ENCODE measurements around the gene MTRFR. TPM values are rescaled to one million over a fixed set of nuclear protein-coding genes. Genes with fewer than 3 reads are reported as not detected.
A peak's percentile ranks its signal among the peaks of the same experiment; 100 is the strongest.

The MTRFR gene
- total and polyA plus RNA-seq, 4 donors: 4.3 to 12.1 (median 10.0) TPM

GRCh38 chr12:123253641-123254459 lies 20.6 kb downstream of the MTRFR start:
- 4 to 8% methylated on average over 24 of the region's 24 CpGs for WGBS, 2 donors
- Histone ChIP-seq H3K4me1 (ENCODE audit: control insufficient read depth in 1 of 2, insufficient read depth in 2 of 2, low read length in 2 of 2) (no peaks in the 10 kb centered on the region), H3K9me3 (ENCODE audit: control insufficient read depth, low read length) (no peaks in the 10 kb centered on the region), H3K27me3 (ENCODE audit: control insufficient read depth in 1 of 2, insufficient read depth in 2 of 2, low read length in 1 of 2) (no peaks in the 10 kb centered on the region), H3K4me3 (ENCODE audit: low read length in 2 of 2) (no peak overlapping the region), H3K27ac (ENCODE audit: low read depth in 1 of 2, low read length in 2 of 2) (peak overlapping the region in 1 of 2 donors; percentile 49), H3K36me3 (ENCODE audit: control insufficient read depth in 1 of 2, insufficient read depth in 2 of 2, low read length in 1 of 2) (peaks cover 0 to 4% of the 10 kb centered on the region in 2 donors)
- intact Hi-C loops (cut with DNase I): no loop called here
- ATAC-seq (ENCODE audit: low FRiP score): peak; percentile 80
- DNase-seq: peak; percentile 65 to 81

- no peak for ATAC-seq (ENCODE audit: low FRiP score)
- Histone ChIP-seq H3K4me3 (ENCODE audit: low read length in 2 of 2) (no peak overlapping the region), H3K4me1 (ENCODE audit: control insufficient read depth in 1 of 2, insufficient read depth in 2 of 2, low read length in 2 of 2) (no peaks in the 10 kb centered on the region), H3K27ac (ENCODE audit: low read depth in 1 of 2, low read length in 2 of 2) (peak overlapping the region in 1 of 2 donors; percentile 20), H3K9me3 (ENCODE audit: control insufficient read depth, low read length) (no peaks in the 10 kb centered on the region), H3K36me3 (ENCODE audit: control insufficient read depth in 1 of 2, insufficient read depth in 2 of 2, low read length in 1 of 2) (peaks cover 0 to 8% of the 10 kb centered on the region in 2 donors), H3K27me3 (ENCODE audit: control insufficient read depth in 1 of 2, insufficient read depth in 2 of 2, low read length in 1 of 2) (no peaks in the 10 kb centered on the region)
- DNase-seq: no peak
- intact Hi-C loops (cut with DNase I): no loop called here
- WGBS, 2 donors: 80 to 87% methylated on average over 5 of the region's 5 CpGs
Measured at GRCh38 chr12:123254853-123255446, 21.7 kb downstream of the MTRFR start.

DNA sequence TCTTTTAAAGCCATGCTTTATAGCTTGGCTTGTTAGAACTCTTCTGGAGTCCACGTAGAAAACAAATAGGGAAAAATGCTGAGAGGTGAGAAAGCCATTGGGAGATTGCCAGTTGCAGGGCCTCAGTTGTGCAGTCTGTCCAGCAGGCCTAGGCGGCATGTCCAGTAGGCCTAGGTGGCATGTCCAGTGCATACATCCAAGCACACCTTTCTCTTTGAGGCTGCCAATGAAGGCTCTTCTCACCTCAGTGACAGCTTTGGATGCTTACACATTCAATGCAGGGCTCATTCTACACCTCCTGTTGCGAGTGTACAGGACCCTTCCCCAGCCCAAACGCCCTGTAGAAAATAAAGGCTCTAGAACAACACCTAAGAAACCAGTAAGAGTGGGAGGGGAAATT lies 25.4 kb downstream of the MTRFR start:
- Histone ChIP-seq H3K27me3 (ENCODE audit: control insufficient read depth in 1 of 2, insufficient read depth in 2 of 2, low read length in 1 of 2) (no peaks in the 10 kb centered on the region), H3K9me3 (ENCODE audit: control insufficient read depth, low read length) (no peaks in the 10 kb centered on the region), H3K4me1 (ENCODE audit: control insufficient read depth in 1 of 2, insufficient read depth in 2 of 2, low read length in 2 of 2) (no peaks in the 10 kb centered on the region), H3K4me3 (ENCODE audit: low read length in 2 of 2) (no peak overlapping the region), H3K27ac (ENCODE audit: low read depth in 1 of 2, low read length in 2 of 2) (no peak overlapping the region), H3K36me3 (ENCODE audit: control insufficient read depth in 1 of 2, insufficient read depth in 2 of 2, low read length in 1 of 2) (peaks cover 0 to 10% of the 10 kb centered on the region in 2 donors)
- DNase-seq (no peak), ATAC-seq (ENCODE audit: low FRiP score) (no peak)
- intact Hi-C loops (cut with DNase I): no loop called here
- 69 to 71% methylated on average over 4 of the region's 4 CpGs for WGBS, 2 donors

DNA sequence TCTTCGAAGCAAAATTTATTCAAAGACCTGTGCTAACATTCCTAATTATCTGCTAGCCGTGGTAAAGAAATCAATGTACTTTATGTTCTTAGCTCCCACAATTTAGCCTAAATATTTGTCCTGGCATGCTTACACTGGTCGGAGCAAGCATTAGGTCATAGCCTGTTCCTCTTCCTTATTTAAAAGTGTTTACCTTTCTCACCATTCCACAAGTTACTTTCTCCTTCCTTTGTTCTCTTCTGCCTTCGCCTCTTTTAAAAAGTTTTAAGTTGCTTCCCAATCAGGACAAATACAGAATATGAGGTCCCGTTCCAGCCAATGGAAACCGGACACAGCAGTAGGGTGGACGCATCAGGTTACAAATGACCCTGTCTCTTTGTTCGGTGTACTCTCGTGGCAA lies 26.8 kb downstream of the MTRFR start:
- Histone ChIP-seq H3K27me3 (ENCODE audit: control insufficient read depth in 1 of 2, insufficient read depth in 2 of 2, low read length in 1 of 2) (no peaks in the 10 kb centered on the region), H3K4me1 (ENCODE audit: control insufficient read depth in 1 of 2, insufficient read depth in 2 of 2, low read length in 2 of 2) (no peaks in the 10 kb centered on the region), H3K4me3 (ENCODE audit: low read length in 2 of 2) (no peak overlapping the region), H3K9me3 (ENCODE audit: control insufficient read depth, low read length) (no peaks in the 10 kb centered on the region), H3K36me3 (ENCODE audit: control insufficient read depth in 1 of 2, insufficient read depth in 2 of 2, low read length in 1 of 2) (peaks cover 0 to 11% of the 10 kb centered on the region in 2 donors), H3K27ac (ENCODE audit: low read depth in 1 of 2, low read length in 2 of 2) (no peak overlapping the region)
- intact Hi-C loops (cut with DNase I): no loop called here
- ATAC-seq (ENCODE audit: low FRiP score) (no peak), DNase-seq (no peak)
- WGBS, 2 donors: 46 to 50% methylated on average over 9 of the region's 9 CpGs

DNA sequence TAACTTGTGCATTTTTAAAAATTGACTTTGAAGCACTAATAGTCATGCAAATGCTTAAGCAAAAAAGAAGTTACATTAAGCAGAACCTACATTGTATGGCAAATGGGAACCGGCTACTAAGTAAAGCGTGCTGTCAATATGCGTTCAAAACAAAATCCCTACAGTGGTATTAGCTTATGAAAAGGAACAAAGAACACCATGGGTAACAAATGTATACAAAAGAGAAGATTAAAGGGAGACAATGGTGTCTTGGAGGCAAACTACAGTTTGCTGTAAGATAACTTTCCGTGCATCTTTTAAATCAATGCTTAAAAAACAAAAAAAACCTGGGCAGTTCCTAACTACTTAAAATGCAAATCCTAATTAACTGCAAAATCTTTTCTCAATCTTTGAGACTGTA lies 28.0 kb downstream of the MTRFR start:
- H3K4me1 ChIP-seq (ENCODE audit: control insufficient read depth in 1 of 2, insufficient read depth in 2 of 2, low read length in 2 of 2): no peaks in the 10 kb centered on the region
- no peak overlapping the region for H3K4me3 ChIP-seq (ENCODE audit: low read length in 2 of 2)
- H3K27me3 ChIP-seq (ENCODE audit: control insufficient read depth in 1 of 2, insufficient read depth in 2 of 2, low read length in 1 of 2): no peaks in the 10 kb centered on the region
- H3K36me3 ChIP-seq (ENCODE audit: control insufficient read depth in 1 of 2, insufficient read depth in 2 of 2, low read length in 1 of 2): peaks cover 0 to 11% of the 10 kb centered on the region in 2 donors
- WGBS, 2 donors: 92 to 93% methylated on average over 4 of the region's 4 CpGs
- no peak for ATAC-seq (ENCODE audit: low FRiP score)
- DNase-seq: no peak
- H3K27ac ChIP-seq (ENCODE audit: low read depth in 1 of 2, low read length in 2 of 2): no peak overlapping the region
- intact Hi-C loops (cut with DNase I): no loop called here
- no peaks in the 10 kb centered on the region for H3K9me3 ChIP-seq (ENCODE audit: control insufficient read depth, low read length)

GRCh38 chr12:123263196-123263817 lies 30.1 kb downstream of the MTRFR start:
- ATAC-seq (ENCODE audit: low FRiP score) (no peak), DNase-seq (no peak)
- Histone ChIP-seq H3K27ac (ENCODE audit: low read depth in 1 of 2, low read length in 2 of 2) (no peak overlapping the region), H3K4me1 (ENCODE audit: control insufficient read depth in 1 of 2, insufficient read depth in 2 of 2, low read length in 2 of 2) (no peaks in the 10 kb centered on the region), H3K9me3 (ENCODE audit: control insufficient read depth, low read length) (no peaks in the 10 kb centered on the region), H3K4me3 (ENCODE audit: low read length in 2 of 2) (no peak overlapping the region), H3K27me3 (ENCODE audit: control insufficient read depth in 1 of 2, insufficient read depth in 2 of 2, low read length in 1 of 2) (no peaks in the 10 kb centered on the region), H3K36me3 (ENCODE audit: control insufficient read depth in 1 of 2, insufficient read depth in 2 of 2, low read length in 1 of 2) (peaks cover 0 to 13% of the 10 kb centered on the region in 2 donors)
- WGBS, 2 donors: 83% methylated on average over 7 to 8 of the region's 8 CpGs
- intact Hi-C loops (cut with DNase I): no loop called here

- DNase-seq: no peak
- Histone ChIP-seq H3K27ac (ENCODE audit: low read depth in 1 of 2, low read length in 2 of 2) (no peak overlapping the region), H3K4me3 (ENCODE audit: low read length in 2 of 2) (no peak overlapping the region), H3K9me3 (ENCODE audit: control insufficient read depth, low read length) (no peaks in the 10 kb centered on the region), H3K27me3 (ENCODE audit: control insufficient read depth in 1 of 2, insufficient read depth in 2 of 2, low read length in 1 of 2) (no peaks in the 10 kb centered on the region), H3K4me1 (ENCODE audit: control insufficient read depth in 1 of 2, insufficient read depth in 2 of 2, low read length in 2 of 2) (no peaks in the 10 kb centered on the region), H3K36me3 (ENCODE audit: control insufficient read depth in 1 of 2, insufficient read depth in 2 of 2, low read length in 1 of 2) (peaks cover 0 to 5% of the 10 kb centered on the region in 2 donors)
- WGBS, 2 donors: 59 to 71% methylated on average over 7 of the region's 7 CpGs
- ATAC-seq (ENCODE audit: low FRiP score): no peak
- intact Hi-C loops (cut with DNase I): no loop called here
Measured at GRCh38 chr12:123264642-123265041, 31.4 kb downstream of the MTRFR start.

GRCh38 chr12:123265851-123266678 lies 32.8 kb downstream of the MTRFR start:
- H3K27ac ChIP-seq (ENCODE audit: low read depth in 1 of 2, low read length in 2 of 2): no peak overlapping the region
- H3K9me3 ChIP-seq (ENCODE audit: control insufficient read depth, low read length): no peaks in the 10 kb centered on the region
- WGBS, 2 donors: 90 to 91% methylated on average over 35 of the region's 35 CpGs
- no peak overlapping the region for H3K4me3 ChIP-seq (ENCODE audit: low read length in 2 of 2)
- H3K4me1 ChIP-seq (ENCODE audit: control insufficient read depth in 1 of 2, insufficient read depth in 2 of 2, low read length in 2 of 2): no peaks in the 10 kb centered on the region
- H3K36me3 ChIP-seq (ENCODE audit: control insufficient read depth in 1 of 2, insufficient read depth in 2 of 2, low read length in 1 of 2): peaks cover 0 to 5% of the 10 kb centered on the region in 2 donors
- DNase-seq (peak in 1 of 2 donors; percentile 29), ATAC-seq (ENCODE audit: low FRiP score) (no peak)
- no peaks in the 10 kb centered on the region for H3K27me3 ChIP-seq (ENCODE audit: control insufficient read depth in 1 of 2, insufficient read depth in 2 of 2, low read length in 1 of 2)
- intact Hi-C loops (cut with DNase I): no loop called here
